ENCODE data around the gene CHEK1. TPM values are rescaled to one million over a fixed set of nuclear protein-coding genes. Genes with fewer than 3 reads are reported as not detected.

Gene CHEK1
- total RNA-seq, 1 experiment from 2014 or later: 111 TPM

GRCh38 chr11:125586623-125587022 lies 38.3 kb upstream of the CHEK1 start (continued):
- no peak for TF ChIP-seq NR3C1 (CRISPR knock-in tag; conservative IDR thresholded peaks at IDR 0.05; ENCODE audit: low read depth)
- no peak for TF ChIP-seq E2F4 (CRISPR knock-in tag; IDR thresholded peaks at IDR 0.05; ENCODE audit: borderline replicate concordance, low read depth)
- no peak for TF ChIP-seq ZNF232 (CRISPR knock-in tag; IDR thresholded peaks at IDR 0.05)
- TF ChIP-seq CREM (CRISPR knock-in tag; IDR thresholded peaks at IDR 0.05): no peak
- no peak for TF ChIP-seq ESRRA (CRISPR knock-in tag; IDR thresholded peaks at IDR 0.05; ENCODE audit: borderline replicate concordance)

GRCh38 chr11:125587480-125587879 lies 37.5 kb upstream of the CHEK1 start:
- POLR2A ChIA-PET: no interaction called here
- CTCF ChIA-PET: no interaction called here
- Mint-ChIP-seq H3K4me3 (no peak overlapping the region), H3K4me1 (peaks cover 8% of the 10 kb centered on the region), H3K9me3 (no peaks in the 10 kb centered on the region), H3K27me3 (ENCODE audit: low read depth) (no peaks in the 10 kb centered on the region), H3K27ac (peak overlapping the region; percentile 74; the same call in 1 of the 2 replicates), H3K36me3 (peaks cover 20% of the 10 kb centered on the region)
- ATAC-seq (no peak), DNase-seq (ENCODE audit: low spot score) (no peak)
- TF ChIP-seq ATF2 (CRISPR knock-in tag; IDR thresholded peaks at IDR 0.05; ENCODE audit: borderline replicate concordance, low read depth) (no peak), GRHL2 (CRISPR knock-in tag; IDR thresholded peaks at IDR 0.05; ENCODE audit: insufficient replicate concordance, severe bottlenecking) (no peak), PRDM15 (CRISPR knock-in tag; IDR thresholded peaks at IDR 0.05) (no peak), FOXK1 (CRISPR knock-in tag; IDR thresholded peaks at IDR 0.05) (no peak), ERG (CRISPR knock-in tag; IDR thresholded peaks at IDR 0.05) (no peak), MLX (CRISPR knock-in tag; IDR thresholded peaks at IDR 0.05) (no peak), SOX15 (CRISPR knock-in tag; IDR thresholded peaks at IDR 0.05) (no peak), FOXP4 (CRISPR knock-in tag; IDR thresholded peaks at IDR 0.05) (no peak), E2F5 (CRISPR knock-in tag; IDR thresholded peaks at IDR 0.05) (no peak), FOXP1 (CRISPR knock-in tag; IDR thresholded peaks at IDR 0.05; ENCODE audit: borderline replicate concordance) (no peak), ZNF138 (CRISPR knock-in tag; conservative IDR thresholded peaks at IDR 0.05) (no peak), NR2C2 (CRISPR knock-in tag; IDR thresholded peaks at IDR 0.05) (no peak), ARID4B (CRISPR knock-in tag; IDR thresholded peaks at IDR 0.05; ENCODE audit: borderline replicate concordance) (no peak), GABPB1 (CRISPR knock-in tag; IDR thresholded peaks at IDR 0.05) (no peak), NFE2L1 (CRISPR knock-in tag; IDR thresholded peaks at IDR 0.05) (no peak)

Data from WTC11 (cell line).